Right forelimb (tissue), 1 donor: ENCODE measurements around the gene SMIM44.
"Not testable (repeated sequence)": the region's sequence is repeated elsewhere in the genome, so short reads cannot be mapped to it uniquely, and the experiment has no call there.

Experiments used
- DNase-seq: peaks from one replicate; pipeline ENCODE4 v3.0.0-alpha.2; 2018

SMIM44 gene

GRCh38 chr19:3483226-3483628 lies at the start of gene SMIM44:
TSS of gene SMIM44 (minus strand) at chr19:3483441. CDS start at chr19:3483403, 38 bp downstream.
- no peak for DNase-seq

GRCh38 chr19:3533033-3533432 lies 49.8 kb upstream of the SMIM44 start:
- DNase-seq, result no peak

GRCh38 chr19:3532154-3532786 lies 49.0 kb upstream of the SMIM44 start:
- no peak for DNase-seq

GRCh38 chr19:3531716-3532115 lies 48.5 kb upstream of the SMIM44 start:
- DNase-seq, result no peak

- DNase-seq, result no peak
Observed at GRCh38 chr19:3530389-3530788, 47.1 kb upstream of the SMIM44 start.

- not testable (repeated sequence) for DNase-seq
Observed at GRCh38 chr19:3529299-3529698, 46.1 kb upstream of the SMIM44 start.

- DNase-seq, result no peak
Observed at GRCh38 chr19:3528539-3529211, 45.4 kb upstream of the SMIM44 start.

GRCh38 chr19:3528080-3528479 lies 44.8 kb upstream of the SMIM44 start:
- DNase-seq, result no peak

- DNase-seq, result no peak
Observed at GRCh38 chr19:3527238-3527910, 44.1 kb upstream of the SMIM44 start.

- no peak for DNase-seq
Observed at GRCh38 chr19:3526507-3527237, 43.4 kb upstream of the SMIM44 start.

- DNase-seq, result no peak
Observed at GRCh38 chr19:3524904-3525451, 41.7 kb upstream of the SMIM44 start.

GRCh38 chr19:3524078-3524842 lies 41.0 kb upstream of the SMIM44 start:
- no peak for DNase-seq

GRCh38 chr19:3523361-3524077 lies 40.3 kb upstream of the SMIM44 start:
- no peak for DNase-seq

- DNase-seq, result no peak
Observed at GRCh38 chr19:3522421-3523360, 39.5 kb upstream of the SMIM44 start.

- DNase-seq, result no peak
Observed at GRCh38 chr19:3521104-3521445, 37.8 kb upstream of the SMIM44 start.

- DNase-seq, result no peak
Observed at GRCh38 chr19:3520166-3521103, 37.2 kb upstream of the SMIM44 start.

- DNase-seq, result no peak
Observed at GRCh38 chr19:3519126-3519525, 35.9 kb upstream of the SMIM44 start.

- DNase-seq, result no peak
Observed at GRCh38 chr19:3518659-3519058, 35.4 kb upstream of the SMIM44 start.

GRCh38 chr19:3518255-3518654 lies 35.0 kb upstream of the SMIM44 start:
- DNase-seq, result no peak
